Measurements from ENCODE around the gene MCF2L2. TPM values are rescaled to one million over a fixed set of nuclear protein-coding genes. Genes with fewer than 3 reads are reported as not detected.

Gene MCF2L2
- total RNA-seq, 1 experiment from 2014 or later = 12.2 TPM

GRCh38 chr3:183275418-183275817 lies 153.0 kb downstream of the MCF2L2 start:
- Histone ChIP-seq H3K36me3 (ENCODE audit: insufficient read depth, low read length) (no peaks in the 10 kb centered on the region), H3K4me3 (ENCODE audit: low read length) (no peak overlapping the region), H3K9me3 (ENCODE audit: low read length) (no peaks in the 10 kb centered on the region), H3K79me2 (ENCODE audit: low read length) (no peaks in the 10 kb centered on the region), H3K9me2 (replicated peaks; ENCODE audit: insufficient read depth, low read length) (no peaks in the 10 kb centered on the region), H2AFZ (ENCODE audit: low read length) (no peak overlapping the region), H4K20me1 (ENCODE audit: insufficient read depth, low read depth, low read length) (no peaks in the 10 kb centered on the region), H3K4me1 (ENCODE audit: low read length) (peaks cover 35% of the 10 kb centered on the region), H3K4me2 (ENCODE audit: low read depth, low read length, poor library complexity, severe bottlenecking) (peak overlapping the region; percentile 33), H3K27ac (ENCODE audit: low read length) (peak overlapping the region; percentile 55), H3K27me3 (ENCODE audit: low read length) (no peaks in the 10 kb centered on the region), H3K9ac (ENCODE audit: low read length) (no peak overlapping the region)
- DNase-seq = peak; percentile 92

GRCh38 chr3:183274609-183275008 lies 153.8 kb downstream of the MCF2L2 start:
- H4K20me1 ChIP-seq (ENCODE audit: insufficient read depth, low read depth, low read length) = no peaks in the 10 kb centered on the region
- H3K4me1 ChIP-seq (ENCODE audit: low read length) = peaks cover 35% of the 10 kb centered on the region
- peak overlapping the region; percentile 33 for H3K4me2 ChIP-seq (ENCODE audit: low read depth, low read length, poor library complexity, severe bottlenecking)
- H3K4me3 ChIP-seq (ENCODE audit: low read length) = no peak overlapping the region
- no peaks in the 10 kb centered on the region for H3K36me3 ChIP-seq (ENCODE audit: insufficient read depth, low read length)
- H3K9me3 ChIP-seq (ENCODE audit: low read length) = no peaks in the 10 kb centered on the region
- no peaks in the 10 kb centered on the region for H3K27me3 ChIP-seq (ENCODE audit: low read length)
- peak overlapping the region; percentile 55; the same call in 1 of the 2 replicates for H3K27ac ChIP-seq (ENCODE audit: low read length)
- no peaks in the 10 kb centered on the region for H3K9me2 ChIP-seq (replicated peaks; ENCODE audit: insufficient read depth, low read length)
- no peaks in the 10 kb centered on the region for H3K79me2 ChIP-seq (ENCODE audit: low read length)
- DNase-seq = no peak
- H3K9ac ChIP-seq (ENCODE audit: low read length) = no peak overlapping the region
- H2AFZ ChIP-seq (ENCODE audit: low read length) = no peak overlapping the region

- DNase-seq = no peak
- no peak overlapping the region for H3K4me3 ChIP-seq (ENCODE audit: low read length)
- no peaks in the 10 kb centered on the region for H3K27me3 ChIP-seq (ENCODE audit: low read length)
- H3K9ac ChIP-seq (ENCODE audit: low read length) = no peak overlapping the region
- H3K9me2 ChIP-seq (replicated peaks; ENCODE audit: insufficient read depth, low read length) = no peaks in the 10 kb centered on the region
- no peaks in the 10 kb centered on the region for H3K36me3 ChIP-seq (ENCODE audit: insufficient read depth, low read length)
- H3K4me1 ChIP-seq (ENCODE audit: low read length) = peaks cover 38% of the 10 kb centered on the region
- no peak overlapping the region for H2AFZ ChIP-seq (ENCODE audit: low read length)
- H4K20me1 ChIP-seq (ENCODE audit: insufficient read depth, low read depth, low read length) = no peaks in the 10 kb centered on the region
- no peak overlapping the region for H3K27ac ChIP-seq (ENCODE audit: low read length)
- H3K9me3 ChIP-seq (ENCODE audit: low read length) = no peaks in the 10 kb centered on the region
- H3K79me2 ChIP-seq (ENCODE audit: low read length) = no peaks in the 10 kb centered on the region
- H3K4me2 ChIP-seq (ENCODE audit: low read depth, low read length, poor library complexity, severe bottlenecking) = no peak overlapping the region
These were observed 155.6 kb downstream of the MCF2L2 start for GRCh38 chr3:183272791-183273190.

GRCh38 chr3:183272142-183272541 lies 156.3 kb downstream of the MCF2L2 start:
- Histone ChIP-seq H3K27me3 (ENCODE audit: low read length) (no peaks in the 10 kb centered on the region), H3K36me3 (ENCODE audit: insufficient read depth, low read length) (no peaks in the 10 kb centered on the region), H3K27ac (ENCODE audit: low read length) (no peak overlapping the region), H3K4me3 (ENCODE audit: low read length) (no peak overlapping the region), H3K79me2 (ENCODE audit: low read length) (no peaks in the 10 kb centered on the region), H3K9me3 (ENCODE audit: low read length) (no peaks in the 10 kb centered on the region), H3K4me1 (ENCODE audit: low read length) (peaks cover 42% of the 10 kb centered on the region), H3K9me2 (replicated peaks; ENCODE audit: insufficient read depth, low read length) (no peaks in the 10 kb centered on the region), H2AFZ (ENCODE audit: low read length) (no peak overlapping the region), H3K4me2 (ENCODE audit: low read depth, low read length, poor library complexity, severe bottlenecking) (no peak overlapping the region), H3K9ac (ENCODE audit: low read length) (no peak overlapping the region), H4K20me1 (ENCODE audit: insufficient read depth, low read depth, low read length) (no peaks in the 10 kb centered on the region)
- DNase-seq = no peak

GRCh38 chr3:183270344-183270743 lies 158.1 kb downstream of the MCF2L2 start:
- Histone ChIP-seq H3K4me2 (ENCODE audit: low read depth, low read length, poor library complexity, severe bottlenecking) (no peak overlapping the region), H3K9me2 (replicated peaks; ENCODE audit: insufficient read depth, low read length) (no peaks in the 10 kb centered on the region), H3K9me3 (ENCODE audit: low read length) (no peaks in the 10 kb centered on the region), H4K20me1 (ENCODE audit: insufficient read depth, low read depth, low read length) (no peaks in the 10 kb centered on the region), H3K27ac (ENCODE audit: low read length) (no peak overlapping the region), H3K36me3 (ENCODE audit: insufficient read depth, low read length) (no peaks in the 10 kb centered on the region), H3K4me1 (ENCODE audit: low read length) (peaks cover 37% of the 10 kb centered on the region), H2AFZ (ENCODE audit: low read length) (no peak overlapping the region), H3K4me3 (ENCODE audit: low read length) (no peak overlapping the region), H3K9ac (ENCODE audit: low read length) (no peak overlapping the region), H3K79me2 (ENCODE audit: low read length) (no peaks in the 10 kb centered on the region), H3K27me3 (ENCODE audit: low read length) (no peaks in the 10 kb centered on the region)
- no peak for DNase-seq

GRCh38 chr3:183269345-183269744 lies 159.1 kb downstream of the MCF2L2 start:
- Histone ChIP-seq H3K36me3 (ENCODE audit: insufficient read depth, low read length) (no peaks in the 10 kb centered on the region), H3K27ac (ENCODE audit: low read length) (no peak overlapping the region), H2AFZ (ENCODE audit: low read length) (no peak overlapping the region), H3K27me3 (ENCODE audit: low read length) (no peaks in the 10 kb centered on the region), H3K9ac (ENCODE audit: low read length) (no peak overlapping the region), H3K4me3 (ENCODE audit: low read length) (no peak overlapping the region), H3K4me2 (ENCODE audit: low read depth, low read length, poor library complexity, severe bottlenecking) (no peak overlapping the region), H3K79me2 (ENCODE audit: low read length) (no peaks in the 10 kb centered on the region), H3K9me3 (ENCODE audit: low read length) (no peaks in the 10 kb centered on the region), H3K9me2 (replicated peaks; ENCODE audit: insufficient read depth, low read length) (no peaks in the 10 kb centered on the region), H4K20me1 (ENCODE audit: insufficient read depth, low read depth, low read length) (no peaks in the 10 kb centered on the region), H3K4me1 (ENCODE audit: low read length) (peaks cover 35% of the 10 kb centered on the region)
- no peak for DNase-seq

GRCh38 chr3:183268366-183268765 lies 160.1 kb downstream of the MCF2L2 start:
- no peaks in the 10 kb centered on the region for H3K36me3 ChIP-seq (ENCODE audit: insufficient read depth, low read length)
- H3K27ac ChIP-seq (ENCODE audit: low read length) = peak overlapping the region; percentile 27; the same call in 1 of the 2 replicates
- peak overlapping the region; percentile 24 for H3K4me3 ChIP-seq (ENCODE audit: low read length)
- H3K9ac ChIP-seq (ENCODE audit: low read length) = peak overlapping the region; percentile 11; the same call in 1 of the 2 replicates
- peak; percentile 80 for DNase-seq
- no peaks in the 10 kb centered on the region for H3K9me3 ChIP-seq (ENCODE audit: low read length)
- H3K4me1 ChIP-seq (ENCODE audit: low read length) = peaks cover 35% of the 10 kb centered on the region
- H3K4me2 ChIP-seq (ENCODE audit: low read depth, low read length, poor library complexity, severe bottlenecking) = peak overlapping the region; percentile 48
- no peaks in the 10 kb centered on the region for H4K20me1 ChIP-seq (ENCODE audit: insufficient read depth, low read depth, low read length)
- H3K79me2 ChIP-seq (ENCODE audit: low read length) = no peaks in the 10 kb centered on the region
- H3K27me3 ChIP-seq (ENCODE audit: low read length) = no peaks in the 10 kb centered on the region
- H2AFZ ChIP-seq (ENCODE audit: low read length) = 0 out of 2 replicates have a peak overlapping the region, but pooled peaks have one; percentile 4
- H3K9me2 ChIP-seq (replicated peaks; ENCODE audit: insufficient read depth, low read length) = no peaks in the 10 kb centered on the region

GRCh38 chr3:183267140-183267539 lies 161.3 kb downstream of the MCF2L2 start:
- Histone ChIP-seq H3K4me2 (ENCODE audit: low read depth, low read length, poor library complexity, severe bottlenecking) (no peak overlapping the region), H3K36me3 (ENCODE audit: insufficient read depth, low read length) (no peaks in the 10 kb centered on the region), H3K9ac (ENCODE audit: low read length) (no peak overlapping the region), H3K9me3 (ENCODE audit: low read length) (no peaks in the 10 kb centered on the region), H3K4me1 (ENCODE audit: low read length) (peaks cover 31% of the 10 kb centered on the region), H3K4me3 (ENCODE audit: low read length) (no peak overlapping the region), H3K27me3 (ENCODE audit: low read length) (no peaks in the 10 kb centered on the region), H4K20me1 (ENCODE audit: insufficient read depth, low read depth, low read length) (no peaks in the 10 kb centered on the region), H2AFZ (ENCODE audit: low read length) (no peak overlapping the region), H3K27ac (ENCODE audit: low read length) (no peak overlapping the region), H3K79me2 (ENCODE audit: low read length) (no peaks in the 10 kb centered on the region), H3K9me2 (replicated peaks; ENCODE audit: insufficient read depth, low read length) (no peaks in the 10 kb centered on the region)
- DNase-seq = no peak

- Histone ChIP-seq H3K27me3 (ENCODE audit: low read length) (no peaks in the 10 kb centered on the region), H3K4me1 (ENCODE audit: low read length) (peaks cover 31% of the 10 kb centered on the region), H3K36me3 (ENCODE audit: insufficient read depth, low read length) (no peaks in the 10 kb centered on the region), H2AFZ (ENCODE audit: low read length) (no peak overlapping the region), H3K79me2 (ENCODE audit: low read length) (no peaks in the 10 kb centered on the region), H4K20me1 (ENCODE audit: insufficient read depth, low read depth, low read length) (no peaks in the 10 kb centered on the region), H3K9me3 (ENCODE audit: low read length) (no peaks in the 10 kb centered on the region), H3K9me2 (replicated peaks; ENCODE audit: insufficient read depth, low read length) (no peaks in the 10 kb centered on the region), H3K27ac (ENCODE audit: low read length) (no peak overlapping the region), H3K4me2 (ENCODE audit: low read depth, low read length, poor library complexity, severe bottlenecking) (no peak overlapping the region), H3K9ac (ENCODE audit: low read length) (no peak overlapping the region), H3K4me3 (ENCODE audit: low read length) (no peak overlapping the region)
- no peak for DNase-seq
These were observed 162.0 kb downstream of the MCF2L2 start for GRCh38 chr3:183266454-183266853.
